NCI-H2196 treated with DMSO at 0.1 percent for 48 hours (cell line): ENCODE data around the gene CYP27B1.
A peak's percentile ranks its signal among the peaks of the same experiment; 100 is the strongest.
"Not testable (repeated sequence)": the region's sequence is repeated elsewhere in the genome, so short reads cannot be mapped to it uniquely, and the experiment has no call there.

Source experiments
- DNase-seq: peaks from one replicate; lab custom pipeline; 2025; ENCODE audit not compliant: unreplicated experiment; lab: John Stamatoyannopoulos, UW

The CYP27B1 gene

DNA sequence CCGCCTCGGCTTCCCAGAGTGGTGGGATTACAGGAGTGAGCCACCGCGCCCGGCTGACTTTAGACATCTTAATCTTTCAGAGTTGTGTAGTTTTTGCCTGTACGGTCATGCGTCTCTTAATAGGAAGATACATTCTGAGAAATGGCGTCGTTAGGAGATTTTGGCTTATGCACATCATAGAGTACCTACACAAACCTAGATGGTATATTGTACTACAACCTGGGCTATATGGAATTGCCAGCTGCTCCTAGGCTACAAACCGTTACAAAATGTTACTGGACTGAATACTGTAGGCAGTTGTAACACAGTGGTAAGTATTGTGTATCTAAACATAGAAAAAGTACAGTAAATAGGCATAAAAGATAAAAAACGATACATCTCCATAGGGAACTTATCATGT is 17.0 kb upstream of the CYP27B1 start:
- DNase-seq = no peak

DNA sequence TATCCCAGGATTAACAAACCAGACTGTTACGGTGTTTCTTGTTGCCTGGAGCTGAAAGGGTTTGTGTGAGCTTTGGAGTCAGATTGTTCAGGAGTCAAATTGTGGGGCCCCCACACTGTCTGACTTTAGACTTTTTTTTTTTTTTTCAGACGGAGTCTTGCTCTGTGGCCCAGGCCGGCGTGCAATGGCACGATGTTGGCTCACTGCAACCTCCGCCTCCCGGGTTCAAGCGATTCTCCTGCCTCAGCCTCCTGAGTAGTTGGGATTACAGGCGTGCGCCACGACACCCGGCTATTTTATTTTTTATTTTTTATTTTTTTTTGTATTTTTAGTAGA is 16.6 kb upstream of the CYP27B1 start:
- DNase-seq = no peak

- peak; percentile 79 for DNase-seq
These were observed 16.0 kb upstream of the CYP27B1 start, which contains the start of gene TSFM for GRCh38 chr12:57782608-57783465. Gene TSFM (plus strand): TSS chr12:57782787. CDS start chr12:57782802, 15 bp downstream.

- DNase-seq = no peak
These were observed 15.3 kb upstream of the CYP27B1 start for GRCh38 chr12:57782243-57782607.

GRCh38 chr12:57781801-57782200 is 14.9 kb upstream of the CYP27B1 start:
- DNase-seq = no peak

DNA sequence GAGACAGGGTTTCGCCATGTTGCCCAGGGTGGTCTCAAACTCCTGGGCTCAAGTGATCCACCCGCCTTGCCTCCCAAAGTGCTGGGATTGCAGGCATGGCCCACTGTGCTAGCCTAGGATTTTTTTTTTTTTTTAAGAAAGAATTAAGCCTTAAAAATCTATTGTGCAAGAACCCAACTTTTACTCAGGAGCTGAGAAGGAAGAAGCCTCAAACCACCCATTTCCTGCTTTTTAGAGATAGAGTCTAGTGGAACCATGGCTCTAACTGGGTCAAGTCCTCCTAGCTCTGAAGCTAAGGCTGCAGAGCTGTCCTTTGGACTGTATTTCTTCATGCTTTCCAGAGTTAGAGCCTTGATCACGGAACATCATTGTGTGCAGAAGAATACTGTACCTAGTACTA is 14.4 kb upstream of the CYP27B1 start:
- DNase-seq = no peak

DNA sequence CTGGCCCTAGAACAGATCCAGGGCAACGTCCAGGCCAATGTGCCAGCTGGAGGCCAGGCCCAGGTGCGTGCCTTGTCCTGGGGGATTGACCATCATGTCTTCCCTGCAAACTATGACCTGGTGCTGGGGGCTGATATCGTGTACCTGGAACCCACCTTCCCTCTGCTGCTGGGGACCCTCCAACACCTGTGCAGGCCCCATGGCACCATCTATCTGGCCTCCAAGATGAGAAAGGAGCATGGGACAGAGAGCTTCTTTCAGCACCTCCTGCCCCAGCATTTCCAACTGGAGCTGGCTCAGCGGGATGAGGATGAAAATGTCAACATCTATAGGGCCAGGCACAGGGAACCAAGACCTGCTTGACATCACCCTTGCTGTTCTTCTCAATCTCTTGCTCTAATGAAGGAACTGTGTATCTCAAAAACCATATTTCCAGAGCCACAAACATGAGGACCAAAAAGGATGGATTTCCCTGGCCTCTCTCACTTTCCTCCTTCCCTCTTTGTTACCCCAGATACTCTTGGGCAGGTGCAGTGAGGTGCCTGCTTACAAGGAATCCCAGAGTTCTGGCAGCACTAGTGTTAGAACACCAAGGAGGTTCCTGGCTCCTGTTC is 13.5 kb upstream of the CYP27B1 start:
- no peak for DNase-seq

- DNase-seq = no peak
These were observed 12.9 kb upstream of the CYP27B1 start for GRCh38 chr12:57779736-57780135.

GRCh38 chr12:57777911-57778310 is 11.0 kb upstream of the CYP27B1 start:
- no peak for DNase-seq

DNA sequence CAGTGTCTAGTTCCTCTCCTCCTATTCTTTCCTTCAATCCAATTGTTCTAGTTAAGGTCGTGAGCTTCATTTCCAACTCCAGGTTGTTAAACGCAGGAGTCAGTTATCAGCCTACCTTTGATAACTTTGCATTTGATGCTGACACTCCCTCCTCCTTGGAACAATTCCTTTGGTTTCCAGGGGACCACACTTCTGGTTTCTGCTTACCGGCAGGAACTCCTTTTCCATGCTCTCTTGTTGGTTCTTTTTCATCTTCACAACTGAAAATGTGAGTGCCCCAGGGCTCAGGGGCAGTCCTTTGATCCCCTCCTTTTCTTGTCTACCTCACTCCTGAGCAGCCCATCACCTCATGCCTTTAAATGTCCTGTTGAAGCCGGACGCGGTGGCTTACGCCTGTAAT is 10.5 kb upstream of the CYP27B1 start:
- DNase-seq = no peak

DNA sequence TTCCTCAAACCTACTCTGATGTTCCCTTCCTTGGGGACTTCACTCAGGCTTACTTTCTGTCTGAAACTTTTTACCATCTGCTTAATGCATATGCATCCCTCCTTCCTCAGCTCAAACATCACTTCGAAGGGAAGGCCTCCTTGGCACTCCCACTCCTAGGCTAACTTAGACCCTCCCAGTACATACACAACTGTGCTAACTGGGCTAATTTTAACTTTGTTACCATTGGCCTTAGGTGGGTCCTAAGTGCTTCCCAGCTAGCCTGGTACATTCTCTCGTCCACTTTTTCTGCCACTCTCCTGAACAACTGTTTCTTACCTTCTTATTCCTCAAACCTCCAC is 9.3 kb upstream of the CYP27B1 start:
- DNase-seq = no peak

GRCh38 chr12:57775563-57776246 is 8.8 kb upstream of the CYP27B1 start:
- no peak for DNase-seq

- no peak for DNase-seq
These were observed 8.2 kb upstream of the CYP27B1 start for GRCh38 chr12:57775044-57775443.

DNA sequence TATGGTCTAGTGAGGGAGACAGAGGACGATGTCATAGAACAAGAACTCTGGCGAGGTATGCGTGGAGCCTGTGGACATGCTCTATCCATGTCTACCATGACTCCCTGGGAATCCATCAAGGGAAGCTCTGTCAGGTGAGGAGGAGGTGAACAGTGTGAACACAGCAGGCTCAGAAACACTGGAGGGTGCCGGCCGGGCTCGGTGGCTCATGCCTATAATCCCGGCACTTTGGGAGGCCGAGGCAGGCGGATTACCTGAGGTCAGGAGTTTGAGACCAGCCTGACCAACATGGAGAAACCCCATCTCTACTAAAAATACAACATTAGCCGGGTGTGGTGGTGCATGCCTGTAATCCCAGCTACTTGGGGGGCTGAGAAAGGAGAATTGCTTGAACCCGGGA is 7.8 kb upstream of the CYP27B1 start:
- DNase-seq = not testable (repeated sequence)

DNA sequence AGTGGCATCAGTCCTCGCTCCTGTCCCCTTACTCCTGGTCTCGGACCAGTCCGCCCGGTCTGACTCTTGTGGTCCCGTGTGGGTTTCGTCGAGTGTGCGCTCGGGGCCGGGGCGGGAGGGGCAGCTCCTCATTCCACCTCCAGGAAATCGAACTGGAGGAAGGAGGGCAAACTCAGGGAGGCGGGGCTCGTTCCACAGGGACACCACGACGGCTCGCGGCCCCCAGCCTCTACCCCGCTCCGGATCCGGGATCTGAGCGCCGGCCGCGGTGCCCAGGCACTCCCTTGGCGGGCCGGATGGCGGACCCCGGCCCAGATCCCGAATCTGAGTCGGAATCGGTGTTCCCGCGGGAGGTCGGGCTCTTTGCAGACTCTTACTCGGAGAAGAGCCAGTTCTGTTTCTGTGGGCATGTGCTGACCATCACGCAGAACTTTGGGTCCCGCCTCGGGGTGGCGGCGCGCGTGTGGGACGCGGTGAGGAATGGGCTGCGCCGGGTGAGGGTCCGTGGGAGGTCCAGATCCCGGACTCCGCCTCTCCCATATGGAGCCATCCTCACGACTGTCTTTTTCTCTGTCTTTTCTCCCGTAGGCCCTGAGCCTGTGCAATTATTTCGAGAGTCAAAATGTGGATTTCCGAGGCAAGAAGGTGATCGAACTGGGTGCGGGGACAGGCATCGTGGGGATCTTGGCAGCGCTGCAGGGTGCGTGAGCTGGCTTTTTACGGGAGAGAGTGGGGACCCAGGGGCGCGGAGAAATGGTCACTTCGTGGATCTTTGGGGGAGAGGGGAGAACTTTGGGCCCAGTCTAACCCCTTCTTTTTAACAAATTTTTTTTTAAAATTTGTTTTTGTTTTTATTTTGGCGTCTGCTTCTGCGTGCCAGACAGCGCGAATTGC is 5.8 kb upstream of the CYP27B1 start, which contains the start of gene EEF1AKMT3:
TSS of gene EEF1AKMT3 (plus strand) at position 186 of the 894 bp plus-strand sequence. CDS start at position 297, 111 bp downstream.
- DNase-seq = no peak

GRCh38 chr12:57771873-57772428 is 5.1 kb upstream of the CYP27B1 start, which contains the start of gene METTL1:
Gene METTL1 (minus strand): TSS chr12:57772105. CDS start chr12:57772083, 22 bp downstream.
- peak; percentile 89 for DNase-seq

GRCh38 chr12:57771236-57771872 is 4.5 kb upstream of the CYP27B1 start:
- DNase-seq = peak; percentile 80

DNA sequence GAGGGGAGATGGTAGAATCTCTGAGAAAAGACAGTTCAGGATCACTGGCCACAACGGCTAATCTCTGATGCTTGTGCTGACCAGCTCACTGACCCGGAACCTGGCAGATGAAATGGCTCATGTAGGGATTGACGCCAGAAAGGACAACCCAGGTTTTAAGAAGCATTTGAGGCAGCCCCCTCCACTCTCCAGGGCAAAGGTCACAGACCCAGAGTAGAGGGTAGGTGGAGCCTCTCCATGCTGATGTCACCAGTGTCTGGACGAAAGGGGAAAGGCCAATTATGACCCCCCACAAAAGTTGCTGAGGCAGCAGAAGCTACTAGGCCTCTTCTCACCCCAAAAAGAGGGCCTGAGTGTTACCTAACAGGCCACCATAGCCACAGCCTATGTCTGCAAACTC is 3.9 kb upstream of the CYP27B1 start:
- no peak for DNase-seq

DNA sequence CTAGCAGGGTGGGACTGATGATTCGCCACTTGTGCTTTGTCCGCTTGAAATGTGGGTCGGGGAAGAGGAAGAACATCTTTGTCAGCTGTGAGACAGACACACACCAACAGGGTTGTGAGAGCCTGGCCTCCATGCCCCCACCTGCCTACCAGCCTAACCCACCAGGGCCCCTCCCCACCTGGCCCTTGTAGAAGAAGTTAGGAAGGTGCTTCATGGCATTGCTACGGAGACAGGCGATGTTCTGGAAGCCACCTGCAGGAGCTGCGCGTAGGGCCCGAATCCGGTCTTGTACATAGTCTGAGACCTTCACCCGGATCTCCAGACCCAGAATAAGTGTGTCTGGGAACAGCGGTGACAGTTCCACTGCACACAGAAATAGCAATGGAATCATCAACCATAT is 2.7 kb upstream of the CYP27B1 start:
- DNase-seq = no peak

GRCh38 chr12:57767876-57768275 is 998 bp upstream of the CYP27B1 start:
- DNase-seq = no peak
